Muscle of leg (tissue), 11 donors: ENCODE results near the gene KRT17. TPM values are rescaled to one million over a fixed set of nuclear protein-coding genes. Genes with fewer than 3 reads are reported as not detected.
"Not testable (repeated sequence)": the region's sequence is repeated elsewhere in the genome, so short reads cannot be mapped to it uniquely, and the experiment has no call there.

Source experiments
- DNase-seq: peaks from one replicate; pipeline ENCODE4 v3.0.0; 2013
- H3K27ac ChIP-seq: one replicate; pipeline ENCODE4 v1.5.1; 2013; ENCODE audit warnings: mild to moderate bottlenecking, low read length, control low read depth
- H3K27me3 ChIP-seq: one replicate; pipeline ENCODE4 v1.6.1; 2013; ENCODE audit warnings: low read length; ENCODE audit not compliant: control insufficient read depth, insufficient read depth
- H3K36me3 ChIP-seq: one replicate; pipeline ENCODE4 v1.6.1; 2013; ENCODE audit warnings: low read length; ENCODE audit not compliant: control insufficient read depth, insufficient read depth
- H3K4me1 ChIP-seq: one replicate; pipeline ENCODE4 v1.6.1; 2013; ENCODE audit warnings: low read length; ENCODE audit not compliant: control insufficient read depth, insufficient read depth
- H3K4me3 ChIP-seq: one replicate; pipeline ENCODE4 v1.5.1; 2013; ENCODE audit warnings: low read length, control low read depth
- H3K9me3 ChIP-seq: replicated peaks from 2 replicates; pipeline ENCODE4 v1.6.1; 2013; ENCODE audit warnings: low read depth, low read length; ENCODE audit not compliant: control insufficient read depth
- WGBS: methylation state at CpG from one replicate; pipeline ENCODE4 v1.1.5; 2013; ENCODE audit warnings: missing lambda C conversion rate; ENCODE audit not compliant: insufficient coverage; 5-methylcytosine and 5-hydroxymethylcytosine counted together
- polyA plus RNA-seq, 8 donors: library from polyadenylated mRNA; unstranded; fragments of 120-200 nt; gene quantifications; one replicate each; pipeline versions ENCODE4 v1.2.1 to v1.2.3, GENCODE V29; 2013; ENCODE audit warnings: inconsistent platforms in 1 of 8, low replicate concordance in 1 of 8; ENCODE audit not compliant: insufficient read length in 8 of 8, insufficient read depth in 1 of 8
- total RNA-seq: library from RNA; stranded (reverse); fragments of 120-200 nt; gene quantifications from one replicate; pipeline ENCODE4 v1.2.4, GENCODE V29; 2013

The KRT17 gene
- total and polyA plus RNA-seq, 9 donors = 0.72 to 243 (median 1.6) TPM

GRCh38 chr17:41592601-41593305 lies 31.6 kb downstream of the KRT17 start:
- no peaks in the 10 kb centered on the region for H3K36me3 ChIP-seq
- no peaks in the 10 kb centered on the region for H3K9me3 ChIP-seq
- H3K27me3 ChIP-seq = peaks cover 11% of the 10 kb centered on the region
- no peak for DNase-seq
- H3K4me3 ChIP-seq = no peak overlapping the region
- H3K4me1 ChIP-seq = peaks cover 6% of the 10 kb centered on the region
- no peak overlapping the region for H3K27ac ChIP-seq
- WGBS = 75% methylated on average over 7 of the region's 12 CpGs

- H3K27ac ChIP-seq = no peak overlapping the region
- H3K9me3 ChIP-seq = no peaks in the 10 kb centered on the region
- DNase-seq = no peak
- H3K36me3 ChIP-seq = no peaks in the 10 kb centered on the region
- H3K4me1 ChIP-seq = peaks cover 6% of the 10 kb centered on the region
- WGBS = 60% methylated on average over 1 of the region's 3 CpGs
- peaks cover 4% of the 10 kb centered on the region for H3K27me3 ChIP-seq
- no peak overlapping the region for H3K4me3 ChIP-seq
Measured at GRCh38 chr17:41589301-41589700, 35.1 kb downstream of the KRT17 start.

DNA sequence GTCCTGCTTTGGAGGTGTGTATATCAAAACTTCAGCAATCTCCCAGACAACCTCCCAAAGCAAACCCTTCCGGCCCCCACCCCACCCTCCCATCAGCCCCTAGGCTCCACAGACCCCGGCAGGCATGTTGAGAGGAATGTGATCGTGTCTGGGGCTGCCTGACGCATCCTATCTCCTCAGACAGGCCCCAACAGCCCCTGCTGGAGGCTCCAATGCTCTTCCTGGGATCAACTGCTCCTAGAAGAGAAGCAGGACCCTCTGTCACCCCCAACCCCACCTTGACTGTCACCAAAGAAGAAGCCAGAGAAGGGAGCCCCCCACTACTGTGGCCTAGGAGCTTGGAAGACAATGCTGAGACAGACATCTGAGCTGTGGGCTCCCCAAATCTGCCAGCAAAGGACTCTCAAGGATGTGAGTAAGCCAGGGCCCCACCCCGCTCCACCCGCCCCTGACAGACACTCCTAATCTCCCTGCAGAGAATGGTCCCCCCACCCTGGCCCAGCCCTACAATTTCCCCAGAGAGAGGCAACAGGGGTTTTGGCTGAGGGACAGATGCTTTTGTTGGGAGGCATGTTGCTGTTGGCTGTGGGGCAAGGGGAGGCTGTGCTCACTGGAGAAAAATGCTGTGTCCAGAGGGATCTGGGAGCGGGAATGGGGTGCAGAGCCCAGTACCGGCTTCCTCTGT lies 36.1 kb downstream of the KRT17 start:
- H3K4me3 ChIP-seq = no peak overlapping the region
- H3K9me3 ChIP-seq = no peaks in the 10 kb centered on the region
- H3K4me1 ChIP-seq = peaks cover under 1% of the 10 kb centered on the region
- no peak for DNase-seq
- H3K27me3 ChIP-seq = no peaks in the 10 kb centered on the region
- no peak overlapping the region for H3K27ac ChIP-seq
- no peaks in the 10 kb centered on the region for H3K36me3 ChIP-seq
- WGBS = no CpG with 5 or more reads among the region's 8 CpGs

- 71% methylated on average over 6 of the region's 15 CpGs for WGBS
- no peaks in the 10 kb centered on the region for H3K9me3 ChIP-seq
- H3K27ac ChIP-seq = no peak within 1 kb of the TSS
- H3K4me1 ChIP-seq = no peaks in the 10 kb centered on the region
- no peak within 1 kb of the TSS for H3K4me3 ChIP-seq
- H3K36me3 ChIP-seq = no peaks in the 10 kb centered on the region
- H3K27me3 ChIP-seq = no peaks in the 10 kb centered on the region
- no peak for DNase-seq
Measured at GRCh38 chr17:41586863-41587495, 37.4 kb downstream of the KRT17 start, which contains the start of gene KRT14. TSS of gene KRT14 (minus strand) at chr17:41586895. CDS start at chr17:41586834, 61 bp downstream.

- H3K4me3 ChIP-seq = no peak overlapping the region
- peaks cover 4% of the 10 kb centered on the region for H3K27me3 ChIP-seq
- no peaks in the 10 kb centered on the region for H3K9me3 ChIP-seq
- 61% methylated on average over 3 of the region's 5 CpGs for WGBS
- H3K27ac ChIP-seq = no peak overlapping the region
- no peak for DNase-seq
- H3K4me1 ChIP-seq = no peaks in the 10 kb centered on the region
- H3K36me3 ChIP-seq = no peaks in the 10 kb centered on the region
Measured at GRCh38 chr17:41585301-41586056, 38.9 kb downstream of the KRT17 start.

- DNase-seq, H3K9me3 ChIP-seq, H3K4me1 ChIP-seq, H3K36me3 ChIP-seq, H3K27ac ChIP-seq, H3K4me3 ChIP-seq, H3K27me3 ChIP-seq: not testable (repeated sequence)
- no CpG with 5 or more reads among the region's 8 CpGs for WGBS
Measured at GRCh38 chr17:41584331-41584927, 39.9 kb downstream of the KRT17 start.

GRCh38 chr17:41583137-41584127 lies 40.9 kb downstream of the KRT17 start:
- no peak overlapping the region for H3K4me3 ChIP-seq
- peaks cover 7% of the 10 kb centered on the region for H3K27me3 ChIP-seq
- peaks cover 2% of the 10 kb centered on the region for H3K4me1 ChIP-seq
- H3K9me3 ChIP-seq = no peaks in the 10 kb centered on the region
- no peaks in the 10 kb centered on the region for H3K36me3 ChIP-seq
- DNase-seq = no peak
- H3K27ac ChIP-seq = no peak overlapping the region
- 90% methylated on average over 21 of the region's 33 CpGs for WGBS

GRCh38 chr17:41582061-41582968 lies 42.1 kb downstream of the KRT17 start:
- 85% methylated on average over 7 of the region's 13 CpGs for WGBS
- H3K27me3 ChIP-seq = peaks cover 11% of the 10 kb centered on the region
- not testable (repeated sequence) for DNase-seq, H3K27ac ChIP-seq, H3K36me3 ChIP-seq, H3K4me1 ChIP-seq, H3K9me3 ChIP-seq, H3K4me3 ChIP-seq
